GM18505 (cell line): ENCODE results near the gene ATP6AP1.

Source experiments
- ATAC-seq: cut with Tn5 transposase; IDR thresholded peaks from one replicate; pipeline ENCODE4 v1.9.1; 2021; ENCODE audit not compliant: unreplicated experiment
- POLR2A ChIP-seq: IDR thresholded peaks from 4 replicates; pipeline ENCODE4 v1.6.1; 2011; ENCODE audit warnings: borderline replicate concordance; ENCODE audit not compliant: insufficient read depth, insufficient read length; ENCODE audit errors: extremely low read depth

ATP6AP1 gene

GRCh38 chrX:154458954-154459778 is 30.7 kb downstream of the ATP6AP1 start:
- ATAC-seq, result no peak
- no peak for TF ChIP-seq POLR2A

- TF ChIP-seq POLR2A, result no peak
- no peak for ATAC-seq
Measured at GRCh38 chrX:154459832-154460231, 31.4 kb downstream of the ATP6AP1 start.

- no peak for TF ChIP-seq POLR2A
- no peak for ATAC-seq
Measured at GRCh38 chrX:154460326-154460725, 31.8 kb downstream of the ATP6AP1 start.

- no peak for ATAC-seq
Measured at GRCh38 chrX:154462396-154462795, 33.9 kb downstream of the ATP6AP1 start.

GRCh38 chrX:154463611-154464220 is 35.2 kb downstream of the ATP6AP1 start:
- no peak for ATAC-seq
- TF ChIP-seq POLR2A, result no peak

More at GRCh38 chrX:154462396-154462795, 33.9 kb downstream of the ATP6AP1 start:
- TF ChIP-seq POLR2A, result no peak

GRCh38 chrX:154464806-154465365 is 36.4 kb downstream of the ATP6AP1 start:
- ATAC-seq, result no peak
- TF ChIP-seq POLR2A, result no peak

GRCh38 chrX:154465601-154466000 is 37.1 kb downstream of the ATP6AP1 start:
- ATAC-seq, result no peak
- TF ChIP-seq POLR2A, result no peak

GRCh38 chrX:154466036-154466435 is 37.6 kb downstream of the ATP6AP1 start:
- ATAC-seq, result no peak
- TF ChIP-seq POLR2A, result no peak

- TF ChIP-seq POLR2A, result no peak
- no peak for ATAC-seq
Measured at GRCh38 chrX:154466907-154467306, 38.4 kb downstream of the ATP6AP1 start.

- TF ChIP-seq POLR2A, result no peak
- no peak for ATAC-seq
Measured at GRCh38 chrX:154467556-154467955, 39.1 kb downstream of the ATP6AP1 start.

- ATAC-seq, result no peak
- TF ChIP-seq POLR2A, result no peak
Measured at GRCh38 chrX:154468217-154468616, 39.7 kb downstream of the ATP6AP1 start.

- TF ChIP-seq POLR2A, result no peak
- no peak for ATAC-seq
Measured at GRCh38 chrX:154469114-154469513, 40.6 kb downstream of the ATP6AP1 start.

GRCh38 chrX:154469880-154470279 is 41.4 kb downstream of the ATP6AP1 start:
- no peak for TF ChIP-seq POLR2A
- ATAC-seq, result no peak

GRCh38 chrX:154470434-154470833 is 42.0 kb downstream of the ATP6AP1 start:
- TF ChIP-seq POLR2A, result no peak
- no peak for ATAC-seq
